CD8-positive, alpha-beta memory T cell (primary cell): ENCODE measurements around the gene ZNF319. TPM values are rescaled to one million over a fixed set of nuclear protein-coding genes. Genes with fewer than 3 reads are reported as not detected.

ENCODE experiments used
- CTCF ChIA-PET: fragments of 350-600 bp; sonication (Branson Sonifier 250); formaldehyde crosslinking; loops from one replicate; lab custom pipeline; 2021; ENCODE audit warnings: antibody characterized with exemption; lab: Charles Lee
- POLR2A ChIA-PET: fragments of 350-600 bp; sonication (Branson Sonifier 250); formaldehyde crosslinking; loops from one replicate; lab custom pipeline; 2021; ENCODE audit warnings: antibody characterized with exemption; lab: Charles Lee
- DNase-seq, 5 donors: peaks; one replicate each; pipeline versions ENCODE4 v3.0.0 to v3.0.0-alpha.2; 2020 to 2022; ENCODE audit warnings: mixed read lengths in 1 of 5
- H3K27ac ChIP-seq: one replicate; pipeline ENCODE4 v1.7.0; 2013; ENCODE audit warnings: low read depth, mild to moderate bottlenecking, low read length, moderate library complexity
- H3K27me3 ChIP-seq: 2 replicates; pipeline ENCODE4 v1.7.0; 2013; ENCODE audit warnings: low read length, mild to moderate bottlenecking; ENCODE audit not compliant: insufficient read depth, poor library complexity, severe bottlenecking
- H3K36me3 ChIP-seq: 2 replicates; pipeline ENCODE4 v1.7.0; 2013; ENCODE audit warnings: mild to moderate bottlenecking, low read length, moderate library complexity; ENCODE audit not compliant: insufficient read depth
- H3K4me1 ChIP-seq: 2 replicates; pipeline ENCODE4 v1.7.0; 2013; ENCODE audit warnings: mild to moderate bottlenecking, low read length, moderate library complexity; ENCODE audit not compliant: insufficient read depth
- H3K4me3 ChIP-seq: 2 replicates; pipeline ENCODE4 v1.7.0; 2013; ENCODE audit warnings: mild to moderate bottlenecking, low read length
- H3K9me3 ChIP-seq: 2 replicates; pipeline ENCODE4 v1.7.0; 2013; ENCODE audit warnings: mild to moderate bottlenecking, low read length
- H3K27ac Mint-ChIP-seq, 8 donors: one replicate each; pipeline ENCODE4 v1.8.0; 2020 to 2021; ENCODE audit warnings: mixed read lengths in 8 of 8, mild to moderate bottlenecking in 6 of 8, inconsistent platforms in 3 of 8, moderate library complexity in 3 of 8
- H3K27me3 Mint-ChIP-seq, 2 donors: one replicate each; pipeline ENCODE4 v1.8.0; 2020 to 2021; ENCODE audit warnings: mixed read lengths in 2 of 2, mild to moderate bottlenecking in 1 of 2, moderate library complexity in 1 of 2
- H3K36me3 Mint-ChIP-seq, 3 donors: one replicate each; pipeline ENCODE4 v1.8.0; 2020 to 2021; ENCODE audit warnings: mixed read lengths in 3 of 3, inconsistent platforms in 1 of 3, mild to moderate bottlenecking in 1 of 3
- H3K4me1 Mint-ChIP-seq, 3 donors: one replicate each; pipeline ENCODE4 v1.8.0; 2020 to 2021; ENCODE audit warnings: mixed read lengths in 3 of 3, inconsistent platforms in 1 of 3, mild to moderate bottlenecking in 1 of 3
- H3K4me3 Mint-ChIP-seq, 7 donors: one replicate each; pipeline ENCODE4 v1.8.0; 2020 to 2021; ENCODE audit warnings: mixed read lengths in 7 of 7, mild to moderate bottlenecking in 6 of 7, moderate library complexity in 4 of 7, inconsistent platforms in 2 of 7
- H3K9me3 Mint-ChIP-seq, 5 donors: one replicate each; pipeline ENCODE4 v1.8.0; 2020 to 2022; ENCODE audit warnings: mixed read lengths in 5 of 5, mild to moderate bottlenecking in 3 of 5, moderate library complexity in 2 of 5, inconsistent platforms in 1 of 5
- polyA plus RNA-seq: library from polyadenylated mRNA; unstranded; fragments of 300-500 nt; fragmentation: Illumina TruSeq; gene quantifications from one replicate; pipeline ENCODE4 v1.2.3, GENCODE V29; 2021
- total RNA-seq, 2 experiments: library from RNA; stranded (reverse); gene quantifications; one replicate each; pipeline ENCODE4 v1.2.3, GENCODE V29; 2021

The ZNF319 gene
- total and polyA plus RNA-seq, 3 experiments from 2014 or later = 11.9 to 18.5 (median 12.8) TPM

- Mint-ChIP-seq H3K4me3 (no peak overlapping the region), H3K27me3 (peaks cover 2 to 12% of the 10 kb centered on the region in 2 donors), H3K4me1 (no peaks in the 10 kb centered on the region), H3K9me3 (no peaks in the 10 kb centered on the region), H3K27ac (no peak overlapping the region), H3K36me3 (no peaks in the 10 kb centered on the region)
- Histone ChIP-seq H3K4me1 (no peaks in the 10 kb centered on the region), H3K27ac (no peak overlapping the region), H3K27me3 (no peaks in the 10 kb centered on the region), H3K36me3 (no peaks in the 10 kb centered on the region), H3K4me3 (no peak overlapping the region), H3K9me3 (no peaks in the 10 kb centered on the region)
- ChIA-PET CTCF (no interaction called here), POLR2A (no interaction called here)
- DNase-seq = no peak
Observed at GRCh38 chr16:57944970-57945739, 55.3 kb downstream of the ZNF319 start.

Other genes with a start within 250 kb of the ZNF319 start
- 1 to 10 TPM; 2.9 to 3.2 TPM for gene KIFC3, start 198.2 kb downstream of the ZNF319 start, total RNA-seq
- 0.82 TPM for gene KIFC3, start 198.2 kb downstream of the ZNF319 start, polyA plus RNA-seq
- gene CNGB1, start 29.5 kb downstream of the ZNF319 start, total RNA-seq = not detected
- not detected for gene CNGB1, start 29.5 kb downstream of the ZNF319 start, polyA plus RNA-seq
- gene USB1, start 735 bp upstream of the ZNF319 start, total RNA-seq = 10 to 100 TPM; 66.6 to 68.5 TPM
- gene USB1, start 735 bp upstream of the ZNF319 start, polyA plus RNA-seq = 68.1 TPM
- 1 to 10 TPM in 1 of 2 experiments, under 1 TPM in 1; 0.97 to 1.1 TPM for gene MMP15, start 25.1 kb upstream of the ZNF319 start, total RNA-seq
- gene MMP15, start 25.1 kb upstream of the ZNF319 start, polyA plus RNA-seq = 0.16 TPM
- gene CFAP20, start 128.7 kb upstream of the ZNF319 start, total RNA-seq = 10 to 100 TPM; 56.7 to 57.2 TPM
- gene CFAP20, start 128.7 kb upstream of the ZNF319 start, polyA plus RNA-seq = 36.5 TPM
- gene CSNK2A2, start 197.4 kb upstream of the ZNF319 start, total RNA-seq = 10 to 100 TPM; 99.1 to 99.9 TPM
- gene CSNK2A2, start 197.4 kb upstream of the ZNF319 start, polyA plus RNA-seq = 11.1 TPM